Endothelial cell of umbilical vein (primary cell): ENCODE results near the gene PRUNE2. TPM values are rescaled to one million over a fixed set of nuclear protein-coding genes. Genes with fewer than 3 reads are reported as not detected.

Source experiments
- BruUV-seq: library from RNA; stranded (reverse); fragments of 400-500 nt; replicated peaks from 2 replicates; lab custom pipeline; 2021; lab: Mats Ljungman, UMichigan
- CTCF ChIA-PET: fragments of 300-600, 350-600 bp; sonication (Branson Sonifier 250); formaldehyde crosslinking; loops from one replicate; lab custom pipeline; 2021; ENCODE audit warnings: antibody characterized with exemption, inconsistent platforms; lab: Charles Lee
- POLR2A ChIA-PET: fragments of 300-600, 350-600 bp; sonication (Branson Sonifier 250); formaldehyde crosslinking; loops from one replicate; lab custom pipeline; 2021; ENCODE audit warnings: antibody characterized with exemption, inconsistent platforms; lab: Charles Lee
- DNase-seq: peaks from one replicate; pipeline ENCODE4 v3.0.0-alpha.2; 2011; ENCODE audit warnings: low read depth, low spot score
- FAIRE-seq: peaks from 2 replicates; lab custom pipeline; 2011; peaks lifted over from hg19 to GRCh38; lab: Jason Lieb, UNC
- H2AFZ ChIP-seq: 2 replicates; pipeline ENCODE4 v1.6.0; 2012; ENCODE audit warnings: low read depth, low read length, control low read depth, inconsistent platforms
- H3K27ac ChIP-seq: 2 replicates; pipeline ENCODE4 v1.5.1; 2011; ENCODE audit warnings: low read depth, mild to moderate bottlenecking, control low read depth, low read length, moderate library complexity; ENCODE audit not compliant: insufficient read depth
- H3K27me3 ChIP-seq, 2 experiments: 2 replicates each; pipeline versions ENCODE4 v1.6.0 to v1.6.1; 2011; ENCODE audit warnings: low read length in 2 of 2, mixed read lengths in 1 of 2; ENCODE audit not compliant: control insufficient read depth in 2 of 2, insufficient read depth in 2 of 2
- H3K36me3 ChIP-seq, 2 experiments: 2 replicates in 1 of 2; 3 replicates in 1 of 2; pipeline ENCODE4 v1.5.1; 2011; ENCODE audit warnings: low read length in 2 of 2, mild to moderate bottlenecking in 1 of 2, moderate library complexity in 1 of 2; ENCODE audit not compliant: control insufficient read depth in 2 of 2, insufficient read depth in 2 of 2; ENCODE audit errors: extremely low read depth in 1 of 2
- H3K4me1 ChIP-seq: 3 replicates; pipeline ENCODE4 v1.5.1; 2011; ENCODE audit warnings: mild to moderate bottlenecking, low read length; ENCODE audit not compliant: control insufficient read depth, insufficient read depth; ENCODE audit errors: extremely low read depth
- H3K4me2 ChIP-seq: 2 replicates; pipeline ENCODE4 v1.6.1; 2011; ENCODE audit warnings: low read length, control low read depth, mixed read lengths; ENCODE audit not compliant: insufficient read depth
- H3K4me3 ChIP-seq, 3 experiments: fragments of 200-600 bp in 1 of 3; sonication (generic), shearing (Covaris generic) in 1 of 3; replicated peaks in 1 of 3; 2 replicates each; pipeline ENCODE4 v1.5.1; 2011 to 2016; ENCODE audit warnings: control low read depth in 3 of 3, low read length in 3 of 3, mild to moderate bottlenecking in 2 of 3, inconsistent platforms in 1 of 3, low read depth in 1 of 3, moderate library complexity in 1 of 3; ENCODE audit not compliant: insufficient read depth in 1 of 3
- H3K79me2 ChIP-seq: 2 replicates; pipeline ENCODE4 v1.6.0; 2012; ENCODE audit warnings: low read length, inconsistent platforms; ENCODE audit not compliant: control insufficient read depth, insufficient read depth
- H3K9ac ChIP-seq: replicated peaks from 2 replicates; pipeline ENCODE3; 2011; ENCODE audit warnings: low read length, control low read depth; ENCODE audit not compliant: insufficient read depth; ENCODE audit errors: extremely low read depth
- H3K9me1 ChIP-seq: replicated peaks from 3 replicates; pipeline ENCODE4 v1.6.0; 2011; ENCODE audit warnings: mild to moderate bottlenecking, low read length; ENCODE audit not compliant: control insufficient read depth, insufficient read depth; ENCODE audit errors: extremely low read depth
- H3K9me3 ChIP-seq: replicated peaks from 2 replicates; pipeline ENCODE4 v1.5.1; 2012; ENCODE audit warnings: low read length, inconsistent platforms; ENCODE audit not compliant: control insufficient read depth, insufficient read depth
- H4K20me1 ChIP-seq: replicated peaks from 2 replicates; pipeline ENCODE3; 2011; ENCODE audit warnings: mild to moderate bottlenecking, low read length; ENCODE audit not compliant: control insufficient read depth, insufficient read depth; ENCODE audit errors: extremely low read depth
- CTCF ChIP-seq, 2 donors: IDR thresholded peaks; 1 replicate in 1 of 2; 2 replicates in 1 of 2; pipeline ENCODE4 v1.5.1; 2011; ENCODE audit warnings: low read length in 2 of 2, mild to moderate bottlenecking in 2 of 2, moderate library complexity in 2 of 2, control low read depth in 1 of 2, inconsistent platforms in 1 of 2, low read depth in 1 of 2; ENCODE audit not compliant: insufficient read depth in 1 of 2; ENCODE audit errors: extremely low read depth in 1 of 2
- EZH2 ChIP-seq: IDR thresholded peaks from 2 replicates; pipeline ENCODE4 v1.6.1; 2012; ENCODE audit warnings: borderline replicate concordance, low read depth, mild to moderate bottlenecking, moderate library complexity, low read length, inconsistent platforms; ENCODE audit not compliant: severe bottlenecking
- FOS ChIP-seq: IDR thresholded peaks from 2 replicates; pipeline ENCODE4 v1.6.1; 2011; ENCODE audit warnings: mild to moderate bottlenecking, low read length, moderate library complexity, borderline replicate concordance; ENCODE audit not compliant: insufficient read depth
- GATA2 ChIP-seq: IDR thresholded peaks from 2 replicates; pipeline ENCODE4 v1.7.0; 2011; ENCODE audit warnings: low read depth, mild to moderate bottlenecking, moderate library complexity, mixed read lengths, low read length; ENCODE audit not compliant: insufficient read length, insufficient read depth
- JUN ChIP-seq: IDR thresholded peaks from 2 replicates; pipeline ENCODE4 v1.6.1; 2011; ENCODE audit warnings: borderline replicate concordance, low read depth; ENCODE audit not compliant: insufficient read length, insufficient read depth
- MAX ChIP-seq: IDR thresholded peaks from 2 replicates; pipeline ENCODE4 v1.6.1; 2011; ENCODE audit not compliant: insufficient read depth, insufficient read length
- MYC ChIP-seq: IDR thresholded peaks from one replicate; pipeline ENCODE4 v1.6.1; 2011; ENCODE audit warnings: mild to moderate bottlenecking, low read depth, low read length
- POLR2A ChIP-seq: IDR thresholded peaks from 2 replicates; pipeline ENCODE4 v1.6.1; 2012; ENCODE audit warnings: low read depth, mild to moderate bottlenecking, control low read depth, low read length
- POLR2AphosphoS5 ChIP-seq: IDR thresholded peaks from 2 replicates; pipeline ENCODE4 v1.6.1; 2012; ENCODE audit warnings: low read depth, mild to moderate bottlenecking, control low read depth, low read length, moderate library complexity; ENCODE audit not compliant: insufficient read depth
- dilution Hi-C: fragments of 300-500 bp; cut with MboI; formaldehyde crosslinking; loops from one replicate; pipeline ENCODE4 v1.15.0; 2019; ENCODE audit warnings: low sequenced_read_pairs; ENCODE audit not compliant: extremely low pct_ligation_motif_present
- intact Hi-C: fragments of 100-400 bp; cut with micrococcal nuclease; formaldehyde crosslinking; loops from one replicate; pipeline ENCODE4 v1.10.0; 2022
- polyA plus RNA-seq, 4 experiments: library from polyadenylated mRNA; depleted of rRNA in 3 of 4; stranded (reverse) in 3 of 4; unstranded in 1 of 4; fragments of >200 nt; gene quantifications; 2 replicates each; pipeline versions ENCODE4 v1.2.1 to v1.2.3, GENCODE V29; 2011 to 2012; ENCODE audit warnings: missing spikeins in 1 of 4
- total RNA-seq: library from RNA; stranded (reverse); gene quantifications from 2 replicates; pipeline ENCODE4 v1.2.3, GENCODE V29; 2021

PRUNE2 gene
- total and polyA plus RNA-seq, 2 donors (not counting 3 experiments of a cell fraction or from before 2014, with no cell fraction given), result 15.8 to 21.7 TPM

- Histone ChIP-seq H3K9me3 (no peaks in the 10 kb centered on the region), H3K27ac (no peak overlapping the region), H3K4me3 (no peak overlapping the region), H3K36me3 (no peaks in the 10 kb centered on the region), H2AFZ (no peak overlapping the region), H4K20me1 (no peaks in the 10 kb centered on the region), H3K4me2 (no peak overlapping the region), H3K9me1 (no peaks in the 10 kb centered on the region), H3K79me2 (no peaks in the 10 kb centered on the region), H3K9ac (no peak overlapping the region), H3K4me1 (no peaks in the 10 kb centered on the region), H3K27me3 (no peaks in the 10 kb centered on the region)
- DNase-seq, result no peak
- POLR2A ChIA-PET, result no interaction called here
- no peak for FAIRE-seq
- no TSS peak for BruUV-seq
- no peak for TF ChIP-seq JUN
- no peak for TF ChIP-seq POLR2A
- TF ChIP-seq MAX, result no peak
- TF ChIP-seq EZH2, result no peak
- no peak for TF ChIP-seq FOS
- no peak for TF ChIP-seq MYC
- TF ChIP-seq POLR2AphosphoS5, result no peak
- TF ChIP-seq CTCF (IDR thresholded peaks at IDR 0.05; ENCODE audit: extremely low read depth in 1 of 2, insufficient read depth in 1 of 2, low read depth in 1 of 2, low read length in 2 of 2), result no peak
- TF ChIP-seq GATA2, result no peak
- intact Hi-C loops (no loop called here), dilution Hi-C loops (no loop called here)
- CTCF ChIA-PET, result interaction anchor here (1.1 kb wide), 1 partner anchor 9 kb away, joined by 3 read pairs; no protein-coding TSS in a partner anchor
Observed at GRCh38 chr9:76618762-76619161, 287.2 kb downstream of the PRUNE2 start.
